ENCODE results near the gene SLCO4A1.

Gene SLCO4A1

GRCh38 chr20:62657956-62658355 lies 15.7 kb downstream of the SLCO4A1 start:
- no peak for ATAC-seq
- TF ChIP-seq SNAI2 (CRISPR knock-in tag; IDR thresholded peaks at IDR 0.05) (no peak), CREB5 (CRISPR knock-in tag; IDR thresholded peaks at IDR 0.05; ENCODE audit: low read depth) (no peak), ESRRG (CRISPR knock-in tag; IDR thresholded peaks at IDR 0.05) (no peak), ZC3H10 (CRISPR knock-in tag; IDR thresholded peaks at IDR 0.05) (no peak), TSHZ2 (CRISPR knock-in tag; IDR thresholded peaks at IDR 0.05) (no peak), TOX (CRISPR knock-in tag; IDR thresholded peaks at IDR 0.05; ENCODE audit: borderline replicate concordance) (no peak), ISL1 (CRISPR knock-in tag; IDR thresholded peaks at IDR 0.05) (no peak), ZNF70 (CRISPR knock-in tag; IDR thresholded peaks at IDR 0.05) (no peak), ZNF565 (CRISPR knock-in tag; conservative IDR thresholded peaks at IDR 0.05; ENCODE audit: low read depth) (no peak), ZFP30 (CRISPR knock-in tag; IDR thresholded peaks at IDR 0.05) (no peak), CSDC2 (CRISPR knock-in tag; IDR thresholded peaks at IDR 0.05) (no peak)
- TF ChIP-seq, protein P1, sequence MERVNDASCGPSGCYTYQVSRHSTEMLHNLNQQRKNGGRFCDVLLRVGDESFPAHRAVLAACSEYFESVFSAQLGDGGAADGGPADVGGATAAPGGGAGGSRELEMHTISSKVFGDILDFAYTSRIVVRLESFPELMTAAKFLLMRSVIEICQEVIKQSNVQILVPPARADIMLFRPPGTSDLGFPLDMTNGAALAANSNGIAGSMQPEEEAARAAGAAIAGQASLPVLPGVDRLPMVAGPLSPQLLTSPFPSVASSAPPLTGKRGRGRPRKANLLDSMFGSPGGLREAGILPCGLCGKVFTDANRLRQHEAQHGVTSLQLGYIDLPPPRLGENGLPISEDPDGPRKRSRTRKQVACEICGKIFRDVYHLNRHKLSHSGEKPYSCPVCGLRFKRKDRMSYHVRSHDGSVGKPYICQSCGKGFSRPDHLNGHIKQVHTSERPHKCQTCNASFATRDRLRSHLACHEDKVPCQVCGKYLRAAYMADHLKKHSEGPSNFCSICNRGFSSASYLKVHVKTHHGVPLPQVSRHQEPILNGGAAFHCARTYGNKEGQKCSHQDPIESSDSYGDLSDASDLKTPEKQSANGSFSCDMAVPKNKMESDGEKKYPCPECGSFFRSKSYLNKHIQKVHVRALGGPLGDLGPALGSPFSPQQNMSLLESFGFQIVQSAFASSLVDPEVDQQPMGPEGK (CRISPR knock-in tag; IDR thresholded peaks at IDR 0.05; ENCODE audit: borderline replicate concordance): no peak

GRCh38 chr20:62658593-62659178 lies 16.4 kb downstream of the SLCO4A1 start:
- no peak for ATAC-seq
- no peak for TF ChIP-seq OSR1 (CRISPR knock-in tag; IDR thresholded peaks at IDR 0.05)
- no peak for TF ChIP-seq TOX (CRISPR knock-in tag; IDR thresholded peaks at IDR 0.05; ENCODE audit: borderline replicate concordance)
- TF ChIP-seq, protein P2, sequence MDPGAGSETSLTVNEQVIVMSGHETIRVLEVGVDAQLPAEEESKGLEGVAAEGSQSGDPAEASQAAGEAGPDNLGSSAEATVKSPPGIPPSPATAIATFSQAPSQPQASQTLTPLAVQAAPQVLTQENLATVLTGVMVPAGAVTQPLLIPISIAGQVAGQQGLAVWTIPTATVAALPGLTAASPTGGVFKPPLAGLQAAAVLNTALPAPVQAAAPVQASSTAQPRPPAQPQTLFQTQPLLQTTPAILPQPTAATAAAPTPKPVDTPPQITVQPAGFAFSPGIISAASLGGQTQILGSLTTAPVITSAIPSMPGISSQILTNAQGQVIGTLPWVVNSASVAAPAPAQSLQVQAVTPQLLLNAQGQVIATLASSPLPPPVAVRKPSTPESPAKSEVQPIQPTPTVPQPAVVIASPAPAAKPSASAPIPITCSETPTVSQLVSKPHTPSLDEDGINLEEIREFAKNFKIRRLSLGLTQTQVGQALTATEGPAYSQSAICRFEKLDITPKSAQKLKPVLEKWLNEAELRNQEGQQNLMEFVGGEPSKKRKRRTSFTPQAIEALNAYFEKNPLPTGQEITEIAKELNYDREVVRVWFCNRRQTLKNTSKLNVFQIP (CRISPR knock-in tag; IDR thresholded peaks at IDR 0.05; ENCODE audit: borderline replicate concordance, low read depth): no peak
- TF ChIP-seq PPARA (CRISPR knock-in tag; IDR thresholded peaks at IDR 0.05; ENCODE audit: borderline replicate concordance): no peak
- no peak for TF ChIP-seq RARB (CRISPR knock-in tag; IDR thresholded peaks at IDR 0.05)
- no peak for TF ChIP-seq TSHZ2 (CRISPR knock-in tag; IDR thresholded peaks at IDR 0.05)
- no peak for TF ChIP-seq CSDC2 (CRISPR knock-in tag; IDR thresholded peaks at IDR 0.05)
- TF ChIP-seq ZFP30 (CRISPR knock-in tag; IDR thresholded peaks at IDR 0.05): no peak
- TF ChIP-seq, protein P1 (CRISPR knock-in tag; IDR thresholded peaks at IDR 0.05; ENCODE audit: borderline replicate concordance): no peak
- no peak for TF ChIP-seq ZNF70 (CRISPR knock-in tag; IDR thresholded peaks at IDR 0.05)
- TF ChIP-seq CREB5 (CRISPR knock-in tag; IDR thresholded peaks at IDR 0.05; ENCODE audit: low read depth): no peak
- TF ChIP-seq ZNF8 (CRISPR knock-in tag; IDR thresholded peaks at IDR 0.05): no peak
- TF ChIP-seq TCF4 (CRISPR knock-in tag; IDR thresholded peaks at IDR 0.05; ENCODE audit: borderline replicate concordance): no peak
- TF ChIP-seq ISL1 (CRISPR knock-in tag; IDR thresholded peaks at IDR 0.05): no peak
- no peak for TF ChIP-seq BACH2 (CRISPR knock-in tag; IDR thresholded peaks at IDR 0.05; ENCODE audit: borderline replicate concordance)
